ENCODE results near the gene AKIRIN2.
"Not testable (repeated sequence)": the region's sequence is repeated elsewhere in the genome, so short reads cannot be mapped to it uniquely, and the experiment has no call there.

AKIRIN2 gene

GRCh38 chr6:87687296-87687695, 14.7 kb downstream of the AKIRIN2 start:
- DNase-seq = no peak

DNA sequence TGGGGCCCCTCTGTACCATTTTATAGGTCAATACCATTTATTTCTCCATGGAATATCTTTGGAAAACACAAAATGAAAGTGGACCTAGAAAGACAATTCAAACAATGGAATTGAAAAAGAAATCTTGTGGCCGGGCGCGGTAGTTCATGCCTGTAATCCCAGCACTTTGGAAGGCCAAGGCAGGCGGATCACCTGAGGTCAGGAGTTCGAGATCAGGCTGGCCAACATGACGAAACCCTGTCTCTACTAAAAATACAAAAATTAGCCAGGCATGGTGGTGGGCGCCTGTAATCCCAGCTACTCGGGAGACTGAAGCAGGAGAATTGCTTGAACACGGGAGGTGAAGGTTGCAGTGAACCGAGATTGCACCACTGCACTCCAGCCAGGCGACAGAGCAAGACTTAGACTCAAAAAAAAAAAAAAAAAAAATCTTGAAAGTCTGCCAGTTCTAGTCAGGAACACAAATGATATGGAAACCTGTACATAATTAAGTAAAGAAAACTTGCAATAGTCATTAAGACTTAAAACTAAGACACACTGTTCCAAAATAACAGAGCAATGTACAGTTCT, 15.3 kb downstream of the AKIRIN2 start:
- DNase-seq = not testable (repeated sequence)

- no peak for DNase-seq
Measured at GRCh38 chr6:87684895-87685654, 17.0 kb downstream of the AKIRIN2 start.

DNA sequence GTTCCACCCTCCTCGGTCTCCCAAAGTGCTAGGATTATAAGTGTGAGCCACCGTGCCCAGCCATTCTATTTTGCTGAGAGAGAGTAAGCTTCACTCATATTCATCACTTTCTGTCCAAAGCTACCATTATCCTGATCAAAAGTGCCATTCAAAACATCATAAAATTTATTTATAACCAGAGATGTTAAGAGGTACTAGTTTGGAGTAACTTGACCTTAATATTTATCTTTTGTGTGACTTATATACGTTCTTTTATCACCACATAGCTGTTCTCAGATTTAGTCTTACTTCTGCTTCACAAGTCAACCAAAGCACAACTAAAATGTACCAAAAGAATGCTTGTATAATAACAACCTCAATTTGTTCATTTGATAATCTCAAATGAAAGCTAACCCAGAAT, 18.1 kb downstream of the AKIRIN2 start:
- no peak for DNase-seq

DNA sequence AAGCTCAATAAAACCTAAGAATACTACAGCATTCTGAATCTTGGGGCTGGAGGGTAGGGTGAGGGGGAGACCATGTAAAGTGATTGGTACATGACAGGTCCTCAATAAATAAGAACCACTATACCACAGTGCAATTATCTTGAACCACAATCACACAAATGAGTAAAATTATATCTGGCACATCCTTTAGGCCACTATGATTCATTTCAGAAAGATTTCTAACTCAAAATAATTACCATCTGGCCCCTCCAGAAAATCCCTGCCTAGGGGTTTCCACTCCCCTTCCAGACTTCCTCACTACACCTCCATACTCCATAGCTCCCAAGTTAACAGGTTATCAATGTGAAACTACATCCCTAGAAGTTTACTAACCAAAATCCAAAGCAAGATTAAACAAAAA, 19.7 kb downstream of the AKIRIN2 start:
- no peak for DNase-seq

GRCh38 chr6:87675004-87675681, 26.9 kb downstream of the AKIRIN2 start:
- no peak for DNase-seq

DNA sequence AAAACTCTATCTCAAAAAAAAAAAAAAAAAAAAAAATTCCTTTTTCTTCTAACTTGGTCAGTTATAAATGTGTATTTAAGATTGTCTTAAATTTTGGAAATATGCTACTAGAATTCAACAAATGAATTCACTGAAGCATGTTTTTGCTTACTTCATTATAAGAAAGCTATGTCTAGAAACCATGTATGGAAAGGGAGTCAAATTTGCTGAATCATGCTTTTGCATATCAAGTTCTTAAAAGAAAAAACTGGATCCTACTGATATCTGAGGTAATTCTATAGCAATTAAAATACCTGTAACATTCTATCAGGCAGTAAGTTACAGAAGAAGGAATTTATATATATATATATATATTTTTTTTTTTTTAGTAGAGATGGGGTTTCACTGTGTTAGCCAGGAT, 27.7 kb downstream of the AKIRIN2 start:
- DNase-seq = no peak

DNA sequence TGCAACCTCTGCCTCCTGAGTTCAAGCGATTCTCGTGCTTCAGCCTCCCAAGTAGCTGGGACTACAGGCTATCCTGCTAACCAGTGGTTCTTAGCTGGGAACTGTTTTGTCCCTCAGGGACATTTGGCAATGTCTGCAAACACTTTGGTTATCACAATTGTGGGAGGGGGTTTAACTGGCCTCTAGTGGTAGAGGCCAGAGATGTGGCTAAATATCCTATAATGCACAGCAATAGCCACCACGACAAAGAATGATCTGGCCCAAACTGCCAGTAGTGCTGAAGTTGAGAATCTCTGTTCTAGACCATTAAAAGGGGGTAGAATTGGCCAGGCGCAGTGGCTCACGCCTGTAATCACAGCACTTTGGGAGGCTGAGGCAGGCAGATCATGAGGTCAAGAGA, 28.8 kb downstream of the AKIRIN2 start:
- DNase-seq = no peak

DNA sequence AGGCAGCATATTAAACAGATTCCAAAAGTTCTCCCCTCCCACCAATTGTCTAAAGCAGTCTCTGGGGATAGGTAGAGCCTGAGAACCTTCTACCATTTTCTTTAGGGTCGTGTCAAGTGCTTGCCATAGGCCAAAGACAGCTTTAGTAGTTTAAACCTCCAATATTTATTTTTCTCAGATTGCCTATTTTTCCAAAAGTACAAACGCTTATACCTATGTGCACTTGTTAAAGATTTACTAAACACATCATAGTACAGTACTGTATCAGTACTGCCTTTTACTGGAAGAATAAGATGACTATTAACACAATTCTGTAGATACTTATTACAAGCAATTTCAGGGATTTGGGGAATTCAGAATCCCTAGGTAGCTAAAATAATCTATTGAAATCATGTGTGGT, 29.4 kb downstream of the AKIRIN2 start:
- DNase-seq = no peak

- DNase-seq = peak; percentile 25
Measured at GRCh38 chr6:87671555-87672029, 30.4 kb downstream of the AKIRIN2 start.

DNA sequence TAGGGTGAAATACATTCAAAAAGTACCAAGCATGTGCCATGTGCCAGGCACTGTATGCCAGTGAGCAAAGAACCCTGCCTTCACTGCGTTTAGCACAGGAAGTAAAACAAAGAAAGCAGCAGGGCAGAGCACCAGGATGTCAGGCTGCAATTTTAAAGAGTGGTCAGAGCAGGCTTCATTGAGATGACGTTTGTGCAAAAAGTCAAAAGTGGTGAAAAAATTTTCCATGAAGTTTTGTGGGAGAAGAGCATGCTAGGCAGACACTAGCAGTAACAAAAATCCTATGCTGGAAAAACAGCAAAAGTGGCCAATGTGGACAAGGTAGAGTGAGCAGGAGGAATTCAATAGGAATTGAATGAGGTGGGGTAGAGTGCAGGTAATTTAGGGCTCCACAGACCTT, 31.3 kb downstream of the AKIRIN2 start:
- no peak for DNase-seq

- no peak for DNase-seq
Measured at GRCh38 chr6:87669051-87669450, 33.0 kb downstream of the AKIRIN2 start.

- DNase-seq = no peak
Measured at GRCh38 chr6:87668013-87668412, 34.0 kb downstream of the AKIRIN2 start.

GRCh38 chr6:87667032-87667431, 35.0 kb downstream of the AKIRIN2 start:
- DNase-seq = no peak

DNA sequence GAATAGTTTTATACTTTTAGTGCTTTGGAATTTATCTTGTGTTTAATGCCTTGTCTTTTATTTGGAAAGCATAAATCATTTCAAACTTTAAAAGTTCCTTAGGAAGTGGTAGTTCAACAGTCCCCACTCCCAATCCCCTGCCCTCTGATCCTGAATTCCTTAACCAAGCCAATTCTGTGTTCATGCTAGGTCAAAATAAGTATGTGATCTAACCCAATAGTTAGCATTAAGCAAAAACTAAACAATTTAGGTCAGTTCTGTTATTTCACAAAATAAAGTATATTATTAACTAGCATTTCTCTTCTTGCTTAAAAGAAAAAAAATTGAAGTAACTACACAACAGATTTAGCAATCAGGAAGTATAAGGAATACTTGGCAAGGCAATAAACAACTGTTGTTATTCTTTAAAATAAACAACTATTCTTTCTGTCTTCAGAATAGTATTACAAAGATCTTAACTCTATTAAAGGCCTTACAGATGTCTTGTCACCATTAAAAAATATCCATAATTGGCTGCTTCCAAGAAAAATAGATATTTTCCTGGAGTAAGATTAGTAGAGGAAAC, 37.0 kb downstream of the AKIRIN2 start:
- no peak for DNase-seq

DNA sequence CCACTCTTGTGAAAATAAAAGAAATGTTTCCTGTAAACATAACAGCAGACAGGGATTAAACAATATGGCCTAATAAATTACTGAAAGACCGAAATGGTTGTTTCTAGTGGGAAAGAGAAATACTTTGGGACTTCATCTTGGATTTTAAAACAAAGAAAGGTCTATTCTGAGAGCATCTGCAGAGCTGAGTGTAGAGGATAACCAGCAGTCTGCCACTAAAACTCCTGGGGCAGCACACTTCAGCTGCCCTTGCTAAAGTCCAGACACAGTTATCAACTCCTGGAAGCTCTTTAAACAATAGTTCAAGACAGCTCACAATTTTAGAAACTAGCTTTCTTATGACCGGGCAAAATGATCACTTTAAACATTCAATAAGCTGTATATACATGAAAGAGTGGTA, 38.6 kb downstream of the AKIRIN2 start:
- no peak for DNase-seq

DNA sequence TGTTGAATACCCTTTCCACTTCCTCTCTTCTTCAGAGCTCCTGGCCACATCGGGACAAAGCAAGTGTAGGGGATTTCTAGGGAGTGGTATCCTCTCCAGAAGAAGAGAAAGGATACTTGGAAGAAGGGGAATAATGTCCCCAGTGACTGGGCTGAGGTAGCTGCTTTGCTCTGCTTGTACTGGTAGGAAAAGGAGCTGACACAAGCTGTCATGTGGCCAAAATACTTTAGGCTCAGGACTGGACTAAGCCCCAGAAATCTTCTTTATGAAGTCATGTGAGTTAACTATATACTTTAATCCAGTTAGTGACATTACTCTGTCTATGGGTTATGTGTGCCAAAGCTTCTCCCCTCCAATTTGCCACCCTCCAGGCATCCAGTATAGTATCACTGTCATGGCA, 40.5 kb downstream of the AKIRIN2 start:
- no peak for DNase-seq

DNA sequence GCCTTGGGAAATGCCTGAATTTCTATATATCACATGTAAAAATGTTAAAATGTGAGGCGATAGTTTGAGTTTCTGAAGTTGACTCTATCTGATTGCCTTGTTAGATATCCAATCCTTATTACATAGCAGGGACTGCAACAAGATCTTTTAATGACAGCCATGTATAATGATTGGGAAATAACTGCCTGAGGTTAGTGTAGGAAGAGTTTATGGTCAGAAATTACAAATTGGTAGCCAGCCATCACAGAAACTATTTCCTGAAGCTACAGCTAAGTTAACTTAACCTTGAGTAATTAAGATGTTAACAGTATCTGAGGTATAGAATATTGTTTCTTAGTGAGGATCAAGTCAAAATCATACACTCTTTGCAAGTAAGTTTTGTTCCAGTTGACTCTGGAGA, 41.0 kb downstream of the AKIRIN2 start:
- no peak for DNase-seq

GRCh38 chr6:87660226-87660911, 41.7 kb downstream of the AKIRIN2 start:
- DNase-seq = peak; percentile 35

DNA sequence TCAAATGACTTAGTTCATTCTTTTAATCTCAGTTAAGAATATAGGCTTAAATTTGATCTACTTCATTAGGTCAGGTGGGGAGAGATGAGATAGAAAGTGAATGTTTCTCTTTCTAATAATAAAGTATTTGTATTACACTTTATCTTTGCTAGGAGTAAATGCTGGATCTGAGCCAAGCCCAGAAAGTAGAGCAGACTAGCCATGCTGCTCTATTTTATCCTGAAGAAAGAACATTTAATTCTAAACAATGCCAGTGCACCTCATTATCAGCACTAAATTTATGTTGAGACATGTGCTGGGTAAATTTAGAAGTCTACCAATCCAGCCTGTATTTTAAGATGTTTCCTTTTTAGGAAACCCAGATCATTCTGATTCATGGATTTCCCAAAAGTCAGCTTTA, 43.5 kb downstream of the AKIRIN2 start:
- DNase-seq = no peak

GRCh38 chr6:87656857-87657256, 45.2 kb downstream of the AKIRIN2 start:
- no peak for DNase-seq

DNA sequence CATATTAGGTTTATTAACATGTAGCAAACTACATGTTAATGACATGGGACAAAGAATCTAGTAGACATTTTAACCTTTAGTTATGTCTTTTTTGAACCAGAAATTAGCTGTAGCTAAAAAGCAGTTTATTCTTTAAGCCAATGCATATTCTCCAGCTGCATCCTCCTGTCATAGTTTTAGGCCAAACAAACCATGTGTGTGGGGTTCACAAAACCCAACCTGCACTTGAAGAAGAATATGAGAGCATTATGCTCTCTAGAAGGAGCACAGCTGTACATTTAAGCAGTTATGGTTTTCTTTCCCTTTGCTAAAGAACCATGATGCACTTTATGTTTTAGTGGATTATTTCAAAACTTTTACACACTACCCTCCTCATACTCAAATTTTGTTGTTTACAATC, 46.2 kb downstream of the AKIRIN2 start:
- no peak for DNase-seq

DNA sequence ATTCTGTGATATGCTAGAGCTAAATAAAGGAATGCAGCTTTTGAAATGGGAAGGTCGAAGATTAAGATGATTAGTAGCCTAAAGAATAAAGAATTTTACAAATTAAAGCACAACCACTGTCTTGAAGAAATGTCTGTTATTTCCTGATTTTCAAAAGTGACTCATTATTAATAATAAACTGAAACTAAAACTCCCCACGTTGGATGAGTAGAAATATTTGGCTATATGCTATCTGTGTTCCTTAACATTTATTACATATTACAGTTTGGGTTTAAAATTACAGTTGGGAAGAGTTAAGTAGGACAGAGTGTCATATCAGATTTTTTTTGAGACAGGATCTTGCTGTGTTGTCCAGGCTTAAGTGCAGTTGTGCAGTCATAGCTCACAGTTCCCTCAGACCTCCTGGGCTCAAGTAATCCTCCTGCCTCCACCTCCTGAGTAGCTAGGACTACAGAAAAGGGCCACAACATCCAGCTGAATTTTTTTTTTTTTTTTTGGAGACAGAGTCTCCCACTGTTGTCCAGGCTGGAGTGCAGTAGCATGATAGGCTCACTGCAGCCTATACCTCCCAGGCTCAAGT, 47.1 kb downstream of the AKIRIN2 start:
- DNase-seq = peak; percentile 21

Measured in suppressor macrophage treated with lipopolysaccharide for 4 hours (primary cell).